Activated naive CD8-positive, alpha-beta T cell treated with anti-CD3 and anti-CD28 coated beads, Interleukin-2, amount 50 U/mL, for 16 hours (primary cell): ENCODE results near the gene RUFY1.
"Not testable (repeated sequence)": the region's sequence is repeated elsewhere in the genome, so short reads cannot be mapped to it uniquely, and the experiment has no call there.

Experiments
- DNase-seq: peaks from one replicate; pipeline ENCODE4 v3.0.0-alpha.2; 2020; ENCODE audit warnings: low read depth, low spot score

RUFY1 gene

GRCh38 chr5:179536676-179537075 is 13.7 kb upstream of the RUFY1 start:
- no peak for DNase-seq

DNA sequence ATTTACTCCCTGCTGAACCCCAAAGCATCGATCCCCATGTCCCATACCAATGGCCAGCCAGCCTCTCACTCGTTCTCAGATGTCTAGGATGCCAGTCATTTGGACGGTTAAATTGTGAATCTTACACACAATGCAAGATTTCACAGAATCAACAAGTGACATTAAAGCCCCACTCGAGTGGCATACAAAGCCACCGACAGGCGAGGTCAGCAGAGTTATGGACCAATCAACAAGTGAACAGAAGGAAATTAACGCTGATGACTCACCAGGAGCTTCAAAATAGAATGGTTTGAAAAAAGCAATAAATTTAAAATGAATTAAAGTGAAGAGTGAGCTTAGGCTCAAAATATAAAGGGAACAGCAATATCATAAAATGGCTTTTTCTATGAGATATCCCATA is 8.2 kb upstream of the RUFY1 start:
- DNase-seq: no peak

GRCh38 chr5:179543275-179543674 is 7.1 kb upstream of the RUFY1 start:
- DNase-seq: not testable (repeated sequence)

- DNase-seq: no peak
Measured at GRCh38 chr5:179553006-179553405, 2.7 kb downstream of the RUFY1 start.

DNA sequence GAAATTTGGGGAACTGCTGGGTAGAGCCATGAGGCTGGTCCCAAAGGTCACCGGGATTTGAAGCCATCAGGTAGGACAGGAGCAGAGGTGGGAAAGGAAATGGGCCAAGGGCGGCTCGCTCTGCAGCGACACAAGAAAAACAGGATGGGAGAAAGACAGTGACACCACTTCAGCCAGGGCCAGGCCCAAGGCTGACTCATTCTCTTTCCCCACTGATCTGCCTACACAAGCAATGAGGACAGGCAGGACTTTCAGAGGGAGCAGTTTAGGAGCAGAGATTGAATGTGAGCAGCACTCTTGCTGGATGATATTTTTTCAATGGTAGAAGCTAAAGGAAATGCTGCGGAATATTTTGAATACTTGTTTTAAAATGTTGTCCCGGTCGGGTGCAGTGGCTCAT is 3.5 kb downstream of the RUFY1 start:
- no peak for DNase-seq

DNA sequence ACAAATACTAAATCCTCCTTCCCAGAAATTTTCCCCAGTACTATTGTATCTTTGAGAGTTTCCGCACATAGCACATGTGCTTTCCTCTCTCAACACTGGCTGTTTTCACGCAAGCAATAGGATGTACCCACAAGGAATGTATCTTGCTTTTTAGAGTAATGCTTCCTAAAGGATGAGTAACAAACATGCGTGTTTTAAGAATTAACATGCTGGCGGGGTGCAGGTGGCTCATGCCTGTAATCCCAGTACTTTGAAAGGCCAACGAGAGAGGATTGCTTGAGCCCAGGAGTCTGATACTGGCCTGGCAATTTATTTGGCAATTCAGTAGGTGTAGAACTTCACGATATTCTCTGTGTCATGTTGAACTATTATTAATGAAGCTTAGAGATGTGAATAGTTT is 4.6 kb downstream of the RUFY1 start:
- DNase-seq: no peak

- DNase-seq: not testable (repeated sequence)
Measured at GRCh38 chr5:179558261-179558799, 8.0 kb downstream of the RUFY1 start.

DNA sequence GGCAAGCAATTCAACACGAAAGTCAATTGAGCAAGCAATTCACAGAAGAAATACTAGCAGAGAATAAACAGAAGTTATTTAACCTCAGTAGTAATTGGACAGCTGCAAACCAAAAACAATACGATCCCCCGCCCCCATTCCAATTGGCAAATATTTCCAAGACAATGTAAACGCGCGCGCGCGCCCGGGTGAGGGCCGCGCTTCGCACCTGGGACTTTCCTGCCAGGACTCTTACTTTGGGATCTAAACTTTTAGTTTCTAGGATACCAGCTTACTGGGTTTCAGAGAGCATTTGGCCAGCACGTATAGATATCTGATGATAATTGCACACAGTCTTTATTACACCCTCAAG is 8.6 kb downstream of the RUFY1 start:
- no peak for DNase-seq

- DNase-seq: peak; percentile 67
Measured at GRCh38 chr5:179559284-179560252, 9.2 kb downstream of the RUFY1 start.

GRCh38 chr5:179564526-179564925 is 14.2 kb downstream of the RUFY1 start:
- no peak for DNase-seq

DNA sequence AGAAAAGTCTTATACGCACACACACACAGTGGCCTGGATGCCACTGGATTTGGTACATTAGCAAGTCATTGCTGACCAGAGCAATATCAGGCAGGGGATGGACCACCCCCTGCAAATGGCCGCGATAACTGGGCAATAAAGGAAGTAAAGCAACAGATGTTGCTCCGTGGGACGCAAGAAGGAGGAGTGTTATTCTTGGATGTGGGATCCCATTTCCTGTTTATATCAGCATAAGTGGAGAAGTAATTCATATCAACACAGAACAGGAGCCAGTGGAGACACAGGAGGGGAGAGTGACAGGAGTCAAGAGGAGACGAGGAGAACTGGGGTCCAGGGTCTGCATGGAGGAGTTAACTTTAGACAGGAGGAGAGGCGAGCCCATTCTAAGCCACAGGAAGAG is 18.4 kb downstream of the RUFY1 start:
- DNase-seq: no peak

- no peak for DNase-seq
Measured at GRCh38 chr5:179572386-179572785, 22.0 kb downstream of the RUFY1 start.

GRCh38 chr5:179577286-179577960 is 27.1 kb downstream of the RUFY1 start:
- DNase-seq: no peak

- DNase-seq: no peak
Measured at GRCh38 chr5:179585941-179586401, 35.6 kb downstream of the RUFY1 start.

- DNase-seq: no peak
Measured at GRCh38 chr5:179588166-179588565, 37.8 kb downstream of the RUFY1 start.

GRCh38 chr5:179595916-179596315 is 45.6 kb downstream of the RUFY1 start:
- no peak for DNase-seq

GRCh38 chr5:179596421-179596820 is 46.1 kb downstream of the RUFY1 start:
- DNase-seq: no peak

DNA sequence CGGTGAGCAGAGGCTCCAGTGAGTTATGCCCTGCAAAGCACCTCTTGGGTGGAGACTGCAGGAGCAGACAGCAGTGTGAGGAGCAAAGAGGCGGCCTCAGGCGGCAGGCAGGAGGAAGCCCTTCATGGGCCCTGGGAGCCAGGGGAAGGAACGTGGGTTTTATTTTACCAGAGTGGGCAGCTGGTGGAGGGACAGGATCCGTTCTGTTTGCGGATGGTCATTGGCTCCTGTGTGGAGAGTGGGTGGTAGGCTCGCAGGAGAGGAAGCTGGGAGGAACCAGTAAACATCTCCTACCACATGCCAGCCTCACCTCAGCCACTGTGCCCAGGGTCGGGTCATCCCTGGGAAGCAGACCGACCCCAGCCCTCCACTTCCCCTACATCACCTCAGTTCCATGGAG is 48.7 kb downstream of the RUFY1 start:
- no peak for DNase-seq

GRCh38 chr5:179599566-179599965 is 49.2 kb downstream of the RUFY1 start:
- no peak for DNase-seq

- no peak for DNase-seq
Measured at GRCh38 chr5:179599973-179600372, 49.6 kb downstream of the RUFY1 start.

GRCh38 chr5:179601871-179602625 is 51.7 kb downstream of the RUFY1 start:
- DNase-seq: no peak

- no peak for DNase-seq
Measured at GRCh38 chr5:179603308-179603707, 53.0 kb downstream of the RUFY1 start.
